SU-DHL-6 (cell line): ENCODE data around the gene TREX2.

Experiments used
- H2AFZ ChIP-seq: fragments of 200-600 bp; sonication (generic); 2 replicates; pipeline ENCODE4 v1.6.1; 2014; ENCODE audit warnings: low read depth, mild to moderate bottlenecking, moderate library complexity, mixed read lengths, antibody characterized with exemption, low read length; ENCODE audit not compliant: severe bottlenecking
- H3F3A ChIP-seq: fragments of 200-600 bp; shearing (Covaris generic); 2 replicates; pipeline ENCODE4 v1.6.0; 2016; ENCODE audit warnings: antibody characterized with exemption, mild to moderate bottlenecking; ENCODE audit not compliant: insufficient read depth
- H3K27ac ChIP-seq: fragments of 200-600 bp; sonication (generic); 2 replicates; pipeline ENCODE4 v1.5.1; 2016; ENCODE audit warnings: low read depth, mild to moderate bottlenecking, low read length, moderate library complexity, mixed read lengths
- H3K27me3 ChIP-seq: fragments of 200-600 bp; sonication (generic), shearing (Covaris generic); 2 replicates; pipeline ENCODE4 v1.6.0; 2014; ENCODE audit warnings: mild to moderate bottlenecking, low read length
- H3K36me3 ChIP-seq: fragments of 200-600 bp; sonication (generic); 2 replicates; pipeline ENCODE4 v1.6.1; 2014; ENCODE audit warnings: mild to moderate bottlenecking, low read length, mixed read lengths
- H3K4me2 ChIP-seq: fragments of 300-600, 200-600 bp; shearing (Covaris generic), sonication (generic); 2 replicates; pipeline ENCODE4 v1.6.0; 2014; ENCODE audit warnings: low read length, low read depth, mild to moderate bottlenecking; ENCODE audit not compliant: poor library complexity, severe bottlenecking
- H3K4me3 ChIP-seq: fragments of 200-600 bp; sonication (generic); 2 replicates; pipeline ENCODE4 v1.5.1; 2014; ENCODE audit warnings: antibody characterized with exemption, low read length, mild to moderate bottlenecking, mixed read lengths; ENCODE audit not compliant: insufficient read depth, poor library complexity, severe bottlenecking
- H3K79me2 ChIP-seq: fragments of 200-600 bp; sonication (generic); 2 replicates; pipeline ENCODE4 v1.6.1; 2014; ENCODE audit warnings: mild to moderate bottlenecking, low read length, moderate library complexity; ENCODE audit not compliant: insufficient read depth
- H3K9ac ChIP-seq: fragments of 200-600 bp; sonication (generic); 2 replicates; pipeline ENCODE4 v1.7.0; 2014; ENCODE audit warnings: mild to moderate bottlenecking, low read length
- H3K9me2 ChIP-seq: fragments of 200-600 bp; sonication (generic); replicated peaks from 2 replicates; pipeline ENCODE4 v1.6.1; 2014; ENCODE audit warnings: low read length; ENCODE audit not compliant: insufficient read depth
- H3K9me3 ChIP-seq: fragments of 200-600 bp; sonication (generic); 2 replicates; pipeline ENCODE4 v1.6.1; 2014; ENCODE audit warnings: low read length, mixed read lengths; ENCODE audit not compliant: insufficient read depth
- H4K20me1 ChIP-seq: fragments of 200-600 bp; sonication (generic); 2 replicates; pipeline ENCODE4 v1.6.1; 2014; ENCODE audit warnings: low read depth, mild to moderate bottlenecking, antibody characterized with exemption, low read length, moderate library complexity, mixed read lengths
- EZH2phosphoT487 ChIP-seq: fragments of 200-600 bp; sonication (generic), shearing (Covaris generic); conservative IDR thresholded peaks from 2 replicates; pipeline ENCODE4 v1.6.1; 2018; ENCODE audit warnings: mild to moderate bottlenecking, antibody characterized with exemption, low read length, moderate library complexity, mixed read lengths
- TF ChIP-seq, protein P1 (sequence below): fragments of 200-600 bp; sonication (generic); IDR thresholded peaks from one replicate; pipeline ENCODE4 v1.5.1; 2017; ENCODE audit warnings: antibody characterized with exemption, mild to moderate bottlenecking, low read length, moderate library complexity; ENCODE audit not compliant: insufficient read depth, poor library complexity, severe bottlenecking

The TREX2 gene

DNA sequence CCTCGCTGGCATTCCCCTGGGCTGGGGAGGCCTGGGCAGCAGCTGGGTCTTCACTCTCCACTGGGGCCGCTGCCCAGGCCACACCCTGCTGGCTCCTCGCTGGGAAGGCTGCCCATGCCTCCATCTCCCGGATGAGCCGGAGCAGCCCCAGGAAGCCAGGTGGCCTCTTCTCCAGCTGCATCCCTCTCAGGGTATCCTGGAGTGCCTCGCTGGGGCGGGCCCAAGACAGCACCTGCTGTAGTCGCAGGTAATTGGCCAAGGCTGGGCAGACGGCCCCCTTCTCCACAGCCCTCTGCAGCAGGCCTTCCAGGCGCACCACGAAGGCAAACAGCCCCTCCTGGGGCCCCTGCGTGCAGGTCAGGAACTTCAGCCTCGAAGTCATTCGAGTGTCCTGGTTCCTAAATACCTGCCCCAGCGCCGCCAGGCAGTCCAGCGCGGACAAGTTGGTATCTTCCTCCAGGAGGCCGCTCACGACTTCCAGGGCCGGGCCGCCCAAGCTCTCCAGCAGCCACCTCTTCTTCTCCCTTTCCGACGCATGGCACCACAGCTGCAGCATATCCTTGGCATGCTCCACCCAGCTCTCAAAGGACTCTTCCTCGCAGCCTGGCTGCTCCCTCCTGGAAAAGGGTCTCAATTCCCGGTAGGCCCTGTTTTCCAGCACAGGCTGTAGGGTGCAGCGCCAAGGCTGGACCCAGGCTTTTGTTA is 48.4 kb downstream of the TREX2 start:
- no peaks in the 10 kb centered on the region for H3K27me3 ChIP-seq
- H3F3A ChIP-seq, result no peaks in the 10 kb centered on the region
- TF ChIP-seq, protein P1, sequence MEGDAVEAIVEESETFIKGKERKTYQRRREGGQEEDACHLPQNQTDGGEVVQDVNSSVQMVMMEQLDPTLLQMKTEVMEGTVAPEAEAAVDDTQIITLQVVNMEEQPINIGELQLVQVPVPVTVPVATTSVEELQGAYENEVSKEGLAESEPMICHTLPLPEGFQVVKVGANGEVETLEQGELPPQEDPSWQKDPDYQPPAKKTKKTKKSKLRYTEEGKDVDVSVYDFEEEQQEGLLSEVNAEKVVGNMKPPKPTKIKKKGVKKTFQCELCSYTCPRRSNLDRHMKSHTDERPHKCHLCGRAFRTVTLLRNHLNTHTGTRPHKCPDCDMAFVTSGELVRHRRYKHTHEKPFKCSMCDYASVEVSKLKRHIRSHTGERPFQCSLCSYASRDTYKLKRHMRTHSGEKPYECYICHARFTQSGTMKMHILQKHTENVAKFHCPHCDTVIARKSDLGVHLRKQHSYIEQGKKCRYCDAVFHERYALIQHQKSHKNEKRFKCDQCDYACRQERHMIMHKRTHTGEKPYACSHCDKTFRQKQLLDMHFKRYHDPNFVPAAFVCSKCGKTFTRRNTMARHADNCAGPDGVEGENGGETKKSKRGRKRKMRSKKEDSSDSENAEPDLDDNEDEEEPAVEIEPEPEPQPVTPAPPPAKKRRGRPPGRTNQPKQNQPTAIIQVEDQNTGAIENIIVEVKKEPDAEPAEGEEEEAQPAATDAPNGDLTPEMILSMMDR, result no peak
- no peak for TF ChIP-seq EZH2phosphoT487
- H4K20me1 ChIP-seq, result no peaks in the 10 kb centered on the region
- H3K4me3 ChIP-seq, result no peak overlapping the region
- H3K9ac ChIP-seq, result no peak overlapping the region
- H3K4me2 ChIP-seq, result no peak overlapping the region
- H3K9me2 ChIP-seq, result no peaks in the 10 kb centered on the region
- H3K27ac ChIP-seq, result no peak overlapping the region
- no peaks in the 10 kb centered on the region for H3K9me3 ChIP-seq
- no peaks in the 10 kb centered on the region for H3K36me3 ChIP-seq
- H2AFZ ChIP-seq, result no peak overlapping the region
- H3K79me2 ChIP-seq, result no peaks in the 10 kb centered on the region

DNA sequence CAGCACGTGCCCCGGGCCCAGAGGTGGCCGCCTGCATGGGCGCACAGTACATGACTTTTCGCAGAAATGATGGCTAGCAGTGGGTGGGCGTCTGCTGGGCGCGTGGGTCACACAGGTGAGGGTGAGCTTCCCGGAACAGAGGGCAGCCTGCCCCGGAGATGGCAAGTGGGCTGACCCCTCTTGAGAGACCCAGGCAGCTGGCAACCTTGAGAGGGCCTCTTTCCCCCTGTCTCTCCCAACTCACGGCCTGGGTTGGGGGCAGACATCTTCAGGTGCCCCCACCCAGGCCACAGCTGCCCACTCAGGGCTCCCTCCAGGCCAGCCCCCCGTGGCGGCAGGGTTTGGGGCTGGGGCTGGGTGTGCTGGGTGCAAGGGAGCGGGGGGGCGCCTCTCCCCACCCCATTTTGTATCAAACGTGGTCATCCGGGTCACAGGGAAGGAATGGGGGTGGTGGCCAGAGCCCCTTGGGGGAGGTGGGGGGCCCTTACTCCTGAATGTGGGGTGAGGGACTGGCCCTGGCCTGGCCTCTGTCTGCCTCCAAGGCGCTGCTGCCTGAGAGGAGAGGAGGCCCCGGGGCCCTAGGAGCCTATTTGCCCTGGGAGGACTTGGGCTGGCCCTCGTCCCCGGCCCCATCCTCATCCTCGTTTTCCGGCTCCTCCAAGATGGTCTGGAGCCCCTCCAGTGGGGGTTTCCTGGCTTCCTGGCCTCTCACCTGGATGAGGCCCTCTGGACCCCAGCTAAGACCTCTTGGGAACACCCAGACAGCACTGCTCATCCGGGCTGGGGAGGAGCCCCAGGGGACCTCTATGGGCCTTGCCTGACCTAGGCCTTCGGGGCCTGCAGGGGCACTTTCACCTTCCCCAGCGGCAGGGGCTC is 49.3 kb downstream of the TREX2 start:
- no peak overlapping the region for H3K27ac ChIP-seq

DNA sequence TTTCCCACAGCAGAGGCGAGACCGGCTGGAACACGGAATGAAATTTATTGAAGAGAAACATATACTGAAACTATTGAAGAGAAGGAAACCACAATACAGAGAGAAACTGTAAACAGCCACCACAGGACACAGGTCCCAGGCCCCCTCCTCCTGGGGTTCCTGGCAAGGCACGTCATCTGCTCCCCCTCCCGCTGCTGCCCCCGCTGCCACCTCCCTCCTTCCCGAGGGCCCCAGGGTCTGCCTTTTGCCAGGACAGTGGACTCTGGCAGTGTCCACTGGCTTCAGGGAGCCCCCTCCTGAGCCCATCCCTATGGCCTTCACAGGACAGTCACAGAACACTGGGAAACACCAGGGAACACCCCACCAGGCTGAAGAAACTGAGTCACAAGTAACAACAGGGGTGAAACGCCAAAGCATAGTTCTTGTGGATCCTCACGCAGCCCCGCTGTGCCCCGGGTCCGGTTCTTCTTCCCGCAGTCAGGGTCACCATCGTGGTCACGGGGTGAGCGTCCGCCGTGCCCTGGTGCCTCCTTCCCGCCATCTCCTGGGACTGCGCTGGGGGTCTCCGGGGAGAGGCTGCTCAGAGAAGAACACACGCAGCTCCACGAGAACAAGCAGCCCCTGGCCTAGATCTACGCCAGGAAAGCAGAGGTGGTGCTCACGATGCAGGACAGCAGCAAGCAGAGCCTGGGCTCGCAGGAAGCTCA is 50.1 kb downstream of the TREX2 start:
- H3K4me3 ChIP-seq, result no peak overlapping the region
- H3K9me3 ChIP-seq, result no peaks in the 10 kb centered on the region

More for the DNA sequence above, 49.3 kb downstream of the TREX2 start:
- Histone ChIP-seq H3K36me3 (no peaks in the 10 kb centered on the region), H3K4me3 (no peak overlapping the region), H3K79me2 (no peaks in the 10 kb centered on the region), H3K9me3 (no peaks in the 10 kb centered on the region), H3F3A (no peaks in the 10 kb centered on the region), H3K9me2 (no peaks in the 10 kb centered on the region), H3K9ac (no peak overlapping the region), H3K27me3 (no peaks in the 10 kb centered on the region), H4K20me1 (no peaks in the 10 kb centered on the region), H2AFZ (no peak overlapping the region), H3K4me2 (no peak overlapping the region)
- TF ChIP-seq, protein P1, result no peak
- no peak for TF ChIP-seq EZH2phosphoT487

More for the DNA sequence above, 50.1 kb downstream of the TREX2 start:
- no peaks in the 10 kb centered on the region for H4K20me1 ChIP-seq
- H3K36me3 ChIP-seq, result no peaks in the 10 kb centered on the region
- no peaks in the 10 kb centered on the region for H3K79me2 ChIP-seq
- H2AFZ ChIP-seq, result no peak overlapping the region
- no peaks in the 10 kb centered on the region for H3F3A ChIP-seq
- H3K9me2 ChIP-seq, result no peaks in the 10 kb centered on the region
- no peak overlapping the region for H3K27ac ChIP-seq
- no peaks in the 10 kb centered on the region for H3K27me3 ChIP-seq
- TF ChIP-seq, protein P1, result no peak
- TF ChIP-seq EZH2phosphoT487, result no peak
- no peak overlapping the region for H3K9ac ChIP-seq
- H3K4me2 ChIP-seq, result no peak overlapping the region
